Neural crest cell (in vitro differentiated cells): ENCODE results near the gene PPID. TPM values are rescaled to one million over a fixed set of nuclear protein-coding genes. Genes with fewer than 3 reads are reported as not detected.

ENCODE experiments used
- DNase-seq: peaks from one replicate; pipeline ENCODE4 v3.0.0; 2021; ENCODE audit warnings: low read depth, mixed read lengths, low spot score
- H3K27ac Mint-ChIP-seq: one replicate; pipeline ENCODE4 v1.8.0; 2021; ENCODE audit warnings: mild to moderate bottlenecking, mixed read lengths; ENCODE audit not compliant: unreplicated experiment
- H3K27me3 Mint-ChIP-seq: 2 replicates; pipeline ENCODE4 v1.8.0; 2021; ENCODE audit warnings: low read depth, mild to moderate bottlenecking, mixed read lengths
- H3K36me3 Mint-ChIP-seq: 2 replicates; pipeline ENCODE4 v1.8.0; 2021; ENCODE audit warnings: low read depth, mild to moderate bottlenecking, mixed read lengths
- H3K4me1 Mint-ChIP-seq: 2 replicates; pipeline ENCODE4 v1.8.0; 2021; ENCODE audit warnings: mixed read lengths
- H3K4me3 Mint-ChIP-seq: one replicate; pipeline ENCODE4 v1.8.0; 2021; ENCODE audit warnings: mild to moderate bottlenecking, mixed read lengths
- H3K9me3 Mint-ChIP-seq: 2 replicates; pipeline ENCODE4 v1.8.0; 2021; ENCODE audit warnings: mixed read lengths
- total RNA-seq: library from RNA; stranded (reverse); gene quantifications from 2 replicates; pipeline ENCODE4 v1.2.1, GENCODE V29; 2021
- TF ChIP-seq, protein P1 (sequence below): fragments of 200-600 bp; sonication (generic); conservative IDR thresholded peaks from 2 replicates; pipeline ENCODE4 v1.5.0; 2021; ENCODE audit warnings: antibody characterized with exemption, mild to moderate bottlenecking

The PPID gene
- total RNA-seq, 1 donor from 2014 or later, result 38.5 TPM

DNA sequence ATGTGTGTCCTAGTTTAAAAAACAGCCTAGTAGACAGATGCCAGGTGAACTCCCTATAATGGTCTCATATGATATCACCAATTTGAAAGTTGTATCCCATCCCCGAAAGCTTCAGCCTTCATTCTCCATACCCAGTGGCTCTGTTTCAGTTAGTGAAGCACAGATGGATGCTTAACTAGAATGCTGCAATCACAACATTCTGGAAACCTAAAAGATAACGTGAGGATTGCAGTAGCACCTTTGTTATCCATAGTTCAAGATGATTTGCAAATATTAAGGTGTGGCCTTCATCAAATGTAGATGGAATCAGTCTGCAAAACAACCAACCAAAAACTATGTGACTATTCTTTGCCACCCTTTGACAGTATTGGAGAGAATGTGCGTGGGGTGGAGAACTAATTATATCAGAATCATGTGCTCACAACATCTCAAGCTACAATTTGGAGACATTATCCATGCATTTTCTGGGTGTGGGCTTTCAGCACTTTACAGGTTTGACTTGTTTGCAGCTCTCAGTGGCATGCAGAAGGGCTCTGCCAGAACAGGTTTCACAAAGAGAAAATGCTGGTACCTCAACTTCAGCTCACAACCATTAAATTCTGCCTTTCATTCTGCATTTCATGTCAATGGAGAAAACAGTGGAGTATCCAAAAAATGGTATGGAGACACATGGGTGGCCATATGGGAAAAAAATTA is 18.3 kb upstream of the PPID start:
- Mint-ChIP-seq H3K4me3 (no peak overlapping the region), H3K9me3 (no peaks in the 10 kb centered on the region), H3K27me3 (no peaks in the 10 kb centered on the region), H3K36me3 (no peaks in the 10 kb centered on the region), H3K4me1 (no peaks in the 10 kb centered on the region), H3K27ac (no peak overlapping the region)
- TF ChIP-seq, protein P1, sequence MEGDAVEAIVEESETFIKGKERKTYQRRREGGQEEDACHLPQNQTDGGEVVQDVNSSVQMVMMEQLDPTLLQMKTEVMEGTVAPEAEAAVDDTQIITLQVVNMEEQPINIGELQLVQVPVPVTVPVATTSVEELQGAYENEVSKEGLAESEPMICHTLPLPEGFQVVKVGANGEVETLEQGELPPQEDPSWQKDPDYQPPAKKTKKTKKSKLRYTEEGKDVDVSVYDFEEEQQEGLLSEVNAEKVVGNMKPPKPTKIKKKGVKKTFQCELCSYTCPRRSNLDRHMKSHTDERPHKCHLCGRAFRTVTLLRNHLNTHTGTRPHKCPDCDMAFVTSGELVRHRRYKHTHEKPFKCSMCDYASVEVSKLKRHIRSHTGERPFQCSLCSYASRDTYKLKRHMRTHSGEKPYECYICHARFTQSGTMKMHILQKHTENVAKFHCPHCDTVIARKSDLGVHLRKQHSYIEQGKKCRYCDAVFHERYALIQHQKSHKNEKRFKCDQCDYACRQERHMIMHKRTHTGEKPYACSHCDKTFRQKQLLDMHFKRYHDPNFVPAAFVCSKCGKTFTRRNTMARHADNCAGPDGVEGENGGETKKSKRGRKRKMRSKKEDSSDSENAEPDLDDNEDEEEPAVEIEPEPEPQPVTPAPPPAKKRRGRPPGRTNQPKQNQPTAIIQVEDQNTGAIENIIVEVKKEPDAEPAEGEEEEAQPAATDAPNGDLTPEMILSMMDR, result no peak
- no peak for DNase-seq

DNA sequence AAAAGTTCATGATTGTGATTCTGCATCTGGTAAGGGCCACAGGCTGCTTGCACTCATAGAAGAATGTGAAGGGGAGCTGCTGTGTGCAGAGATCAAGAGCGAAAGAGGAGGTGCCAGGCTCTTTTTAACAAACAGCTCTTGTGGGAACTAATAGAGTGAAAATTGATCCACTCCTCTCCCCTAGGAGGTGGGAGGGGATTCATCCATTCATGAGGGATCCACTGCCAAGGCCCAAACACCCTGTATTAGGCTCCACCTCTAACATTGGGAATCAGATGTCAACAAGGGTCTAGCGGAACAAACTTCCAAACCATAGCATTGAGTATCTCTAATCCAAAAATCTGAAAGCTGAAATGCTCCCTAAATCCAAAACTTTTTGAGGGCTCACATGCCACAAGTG is 16.4 kb upstream of the PPID start:
- no peak overlapping the region for H3K4me3 Mint-ChIP-seq
- no peaks in the 10 kb centered on the region for H3K4me1 Mint-ChIP-seq
- no peaks in the 10 kb centered on the region for H3K27me3 Mint-ChIP-seq
- no peak for DNase-seq
- H3K9me3 Mint-ChIP-seq, result no peaks in the 10 kb centered on the region
- TF ChIP-seq, protein P1, result no peak
- H3K27ac Mint-ChIP-seq, result no peak overlapping the region
- H3K36me3 Mint-ChIP-seq, result no peaks in the 10 kb centered on the region

DNA sequence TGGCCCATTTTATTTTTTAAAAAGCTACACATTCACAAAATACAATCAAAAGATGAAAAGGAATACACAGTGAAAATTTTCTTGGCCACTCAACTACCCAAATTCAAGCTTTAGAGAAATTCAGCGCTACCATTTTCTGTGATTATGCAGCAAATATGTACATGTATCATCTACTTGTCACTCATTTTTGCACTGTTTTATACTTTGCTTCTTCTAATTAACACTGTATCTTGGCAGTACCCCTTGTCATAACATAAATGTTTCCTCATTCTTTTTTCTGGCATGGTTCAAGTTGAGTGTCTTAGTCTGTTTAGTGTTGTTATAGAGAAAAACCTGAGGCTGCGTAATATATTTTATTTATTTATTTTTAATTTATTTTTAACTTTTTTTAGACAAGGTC is 15.7 kb upstream of the PPID start:
- no peak for DNase-seq
- Mint-ChIP-seq H3K4me3 (no peak overlapping the region), H3K4me1 (no peaks in the 10 kb centered on the region), H3K27ac (no peak overlapping the region), H3K36me3 (no peaks in the 10 kb centered on the region), H3K27me3 (no peaks in the 10 kb centered on the region), H3K9me3 (no peaks in the 10 kb centered on the region)
- TF ChIP-seq, protein P1, result no peak

- Mint-ChIP-seq H3K36me3 (no peaks in the 10 kb centered on the region), H3K27ac (no peak overlapping the region), H3K27me3 (peaks cover 35% of the 10 kb centered on the region), H3K9me3 (no peaks in the 10 kb centered on the region), H3K4me3 (no peak overlapping the region), H3K4me1 (peaks cover 6% of the 10 kb centered on the region)
- TF ChIP-seq, protein P1, result peak; percentile 79
- DNase-seq, result peak; percentile 39
Measured at GRCh38 chr4:158729716-158730559, 6.7 kb upstream of the PPID start.

- H3K27me3 Mint-ChIP-seq, result peaks cover 35% of the 10 kb centered on the region
- H3K9me3 Mint-ChIP-seq, result no peaks in the 10 kb centered on the region
- DNase-seq, result no peak
- no peak overlapping the region for H3K4me3 Mint-ChIP-seq
- no peak overlapping the region for H3K27ac Mint-ChIP-seq
- H3K36me3 Mint-ChIP-seq, result no peaks in the 10 kb centered on the region
- TF ChIP-seq, protein P1, result no peak
- peaks cover 11% of the 10 kb centered on the region for H3K4me1 Mint-ChIP-seq
Measured at GRCh38 chr4:158728236-158728635, 5.0 kb upstream of the PPID start.
